GM12874 (cell line): ENCODE measurements around the gene GNG12.

ENCODE experiments used
- CTCF ChIP-seq: IDR thresholded peaks from 2 replicates; pipeline ENCODE4 v1.5.1; 2011; ENCODE audit warnings: low read depth, mild to moderate bottlenecking, control low read depth, low read length, moderate library complexity; ENCODE audit not compliant: insufficient read depth

GNG12 gene

GRCh38 chr1:67791261-67791660 is 42.0 kb downstream of the GNG12 start:
- no peak for TF ChIP-seq CTCF

GRCh38 chr1:67790201-67790692 is 43.0 kb downstream of the GNG12 start:
- TF ChIP-seq CTCF = no peak

- no peak for TF ChIP-seq CTCF
Observed at GRCh38 chr1:67789551-67789950, 43.7 kb downstream of the GNG12 start.

- TF ChIP-seq CTCF = no peak
Observed at GRCh38 chr1:67788904-67789303, 44.4 kb downstream of the GNG12 start.

GRCh38 chr1:67788238-67788790 is 45.0 kb downstream of the GNG12 start:
- TF ChIP-seq CTCF = no peak

GRCh38 chr1:67787746-67788145 is 45.5 kb downstream of the GNG12 start:
- TF ChIP-seq CTCF = no peak

GRCh38 chr1:67785847-67786753 is 47.2 kb downstream of the GNG12 start:
- TF ChIP-seq CTCF = no peak
